Loucy (cell line): ENCODE data around the gene PTPRK.

ENCODE experiments used
- H2AFZ ChIP-seq: fragments of 200-600 bp; sonication (generic); 2 replicates; pipeline ENCODE4 v1.6.0; 2016; ENCODE audit warnings: antibody characterized with exemption, mild to moderate bottlenecking, low read length, moderate library complexity
- H3F3A ChIP-seq: fragments of 200-600 bp; 2 replicates; pipeline ENCODE4 v1.6.0; 2016; ENCODE audit warnings: antibody characterized with exemption, low read depth, mild to moderate bottlenecking
- H3K27me3 ChIP-seq: fragments of 200-600 bp; sonication (generic); 2 replicates; pipeline ENCODE4 v1.6.1; 2014; ENCODE audit warnings: low read length, mild to moderate bottlenecking; ENCODE audit not compliant: insufficient read depth, poor library complexity, severe bottlenecking
- H3K36me3 ChIP-seq: fragments of 200-600 bp; sonication (generic); 2 replicates; pipeline ENCODE4 v1.6.1; 2016; ENCODE audit warnings: low read length; ENCODE audit not compliant: insufficient read depth
- H3K4me1 ChIP-seq: fragments of 200-600 bp; sonication (generic); 2 replicates; pipeline ENCODE4 v1.5.1; 2014; ENCODE audit warnings: low read length, mild to moderate bottlenecking; ENCODE audit not compliant: insufficient read depth, poor library complexity, severe bottlenecking
- H3K4me2 ChIP-seq: fragments of 200-600 bp; sonication (generic); 2 replicates; pipeline ENCODE4 v1.6.0; 2014; ENCODE audit warnings: antibody characterized with exemption, low read length, low read depth, mild to moderate bottlenecking; ENCODE audit not compliant: poor library complexity, severe bottlenecking
- H3K4me3 ChIP-seq: fragments of 200-600 bp; sonication (generic); 2 replicates; pipeline ENCODE4 v1.5.1; 2014; ENCODE audit warnings: low read length, mild to moderate bottlenecking, mixed read lengths; ENCODE audit not compliant: poor library complexity, severe bottlenecking
- H3K79me2 ChIP-seq: fragments of 200-600 bp; sonication (generic); 2 replicates; pipeline ENCODE4 v1.6.1; 2014; ENCODE audit warnings: low read length; ENCODE audit not compliant: insufficient read depth
- H3K9ac ChIP-seq: fragments of 200-600 bp; sonication (generic); 2 replicates; pipeline ENCODE4 v1.6.0; 2014; ENCODE audit warnings: mild to moderate bottlenecking, low read depth, low read length, moderate library complexity; ENCODE audit not compliant: poor library complexity, severe bottlenecking
- H3K9me2 ChIP-seq: fragments of 200-600 bp; sonication (generic); replicated peaks from 2 replicates; pipeline ENCODE4 v1.6.1; 2016; ENCODE audit warnings: low read depth, low read length, mixed read lengths
- H3K9me3 ChIP-seq: fragments of 200-600 bp; sonication (generic); 2 replicates; pipeline ENCODE4 v1.6.1; 2014; ENCODE audit warnings: mild to moderate bottlenecking, antibody characterized with exemption, low read length, low read depth; ENCODE audit not compliant: insufficient read depth
- H4K20me1 ChIP-seq: fragments of 200-600 bp; sonication (generic); 2 replicates; pipeline ENCODE4 v1.6.0; 2014; ENCODE audit warnings: antibody characterized with exemption, low read length, mild to moderate bottlenecking; ENCODE audit not compliant: insufficient read depth, poor library complexity, severe bottlenecking
- CTCF ChIP-seq: fragments of 200-600 bp; sonication (generic); conservative IDR thresholded peaks from 2 replicates; pipeline ENCODE4 v1.5.1; 2014; ENCODE audit warnings: mild to moderate bottlenecking, antibody characterized with exemption, low read length
- EZH2phosphoT487 ChIP-seq: fragments of 200-600 bp; IDR thresholded peaks from 2 replicates; pipeline ENCODE4 v1.6.1; 2018; ENCODE audit warnings: antibody characterized with exemption, mild to moderate bottlenecking, moderate library complexity, borderline replicate concordance

Gene PTPRK

DNA sequence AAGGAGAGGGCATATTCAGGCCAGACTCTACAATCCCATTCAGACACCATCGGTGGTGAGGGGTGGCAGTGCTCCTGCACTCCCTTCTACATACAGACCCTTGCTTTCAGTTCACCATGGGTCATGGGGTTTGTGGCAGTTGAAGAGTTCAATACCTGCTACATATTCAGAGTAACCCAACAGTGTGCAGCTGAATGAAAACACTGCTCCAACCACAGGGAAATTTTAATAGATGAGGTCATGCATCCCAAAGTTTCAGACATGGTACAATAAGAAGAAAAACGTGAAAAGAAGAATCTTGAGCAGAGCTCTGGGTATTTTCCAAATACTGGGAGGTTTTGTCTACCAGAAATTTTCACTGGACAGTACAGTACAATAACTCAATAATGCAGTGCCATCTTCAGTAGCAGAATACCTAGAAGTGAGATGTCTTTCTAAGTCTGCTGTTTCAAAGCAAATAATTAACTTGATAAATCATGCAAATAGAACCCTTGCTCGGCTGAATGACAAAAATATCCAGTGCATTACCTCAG is 162.1 kb downstream of the PTPRK start:
- H3K27me3 ChIP-seq: no peaks in the 10 kb centered on the region
- no peaks in the 10 kb centered on the region for H3K79me2 ChIP-seq
- H4K20me1 ChIP-seq: no peaks in the 10 kb centered on the region
- H3K4me3 ChIP-seq: no peak overlapping the region
- no peak for TF ChIP-seq CTCF
- no peak for TF ChIP-seq EZH2phosphoT487
- H3K9ac ChIP-seq: no peak overlapping the region
- no peaks in the 10 kb centered on the region for H3K4me1 ChIP-seq
- H3K9me2 ChIP-seq: no peaks in the 10 kb centered on the region
- no peaks in the 10 kb centered on the region for H3F3A ChIP-seq
- H2AFZ ChIP-seq: no peak overlapping the region
- no peaks in the 10 kb centered on the region for H3K36me3 ChIP-seq
- H3K9me3 ChIP-seq: no peaks in the 10 kb centered on the region
- no peak overlapping the region for H3K4me2 ChIP-seq

DNA sequence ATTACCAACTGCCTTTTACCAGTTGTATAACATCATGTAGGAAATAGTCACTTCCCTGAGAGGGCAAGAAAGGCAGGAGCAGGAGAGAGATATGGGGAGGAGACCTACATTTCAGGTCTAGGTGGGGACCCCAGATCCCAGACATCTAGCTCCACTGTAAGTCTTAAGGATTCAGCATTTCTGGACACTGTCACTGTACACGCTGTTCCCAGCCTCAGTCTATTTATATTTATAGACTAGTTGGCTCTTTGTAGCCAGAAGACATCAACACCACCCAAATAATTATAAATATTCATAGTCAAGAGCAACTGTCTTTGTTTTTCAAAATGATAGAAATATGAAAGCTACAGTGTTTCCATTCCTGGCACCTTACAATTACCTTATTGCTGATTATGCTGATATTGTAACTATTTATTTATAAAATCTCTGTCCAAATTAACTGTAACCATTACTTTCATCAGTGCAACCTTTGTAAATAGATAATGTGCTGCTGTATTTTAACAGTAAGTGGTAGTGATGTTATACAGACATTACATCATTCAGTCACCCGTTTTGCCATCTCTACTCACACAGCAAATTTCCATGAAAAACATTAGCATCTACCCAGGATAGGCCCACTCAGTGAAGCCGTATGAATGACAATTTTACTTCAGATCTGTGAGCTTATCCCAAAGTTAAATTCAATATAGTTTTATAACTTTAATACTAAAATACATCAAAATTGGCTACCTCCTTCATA is 162.8 kb downstream of the PTPRK start:
- TF ChIP-seq CTCF (no peak), EZH2phosphoT487 (no peak)
- H3K4me2 ChIP-seq: no peak overlapping the region
- H3K9me3 ChIP-seq: no peaks in the 10 kb centered on the region
- H3K27me3 ChIP-seq: no peaks in the 10 kb centered on the region
- no peak overlapping the region for H3K4me3 ChIP-seq
- H3K4me1 ChIP-seq: no peaks in the 10 kb centered on the region
- no peak overlapping the region for H2AFZ ChIP-seq
- no peaks in the 10 kb centered on the region for H3K79me2 ChIP-seq
- no peaks in the 10 kb centered on the region for H4K20me1 ChIP-seq
- no peaks in the 10 kb centered on the region for H3K9me2 ChIP-seq
- H3K9ac ChIP-seq: no peak overlapping the region
- no peaks in the 10 kb centered on the region for H3K36me3 ChIP-seq
- no peaks in the 10 kb centered on the region for H3F3A ChIP-seq

- no peak for TF ChIP-seq EZH2phosphoT487
- TF ChIP-seq CTCF: no peak
- H3K36me3 ChIP-seq: no peaks in the 10 kb centered on the region
- H3K9me3 ChIP-seq: no peaks in the 10 kb centered on the region
- no peak overlapping the region for H3K4me2 ChIP-seq
- no peaks in the 10 kb centered on the region for H3K27me3 ChIP-seq
- no peaks in the 10 kb centered on the region for H3F3A ChIP-seq
- H3K9me2 ChIP-seq: no peaks in the 10 kb centered on the region
- H3K4me3 ChIP-seq: no peak overlapping the region
- H3K79me2 ChIP-seq: no peaks in the 10 kb centered on the region
- no peaks in the 10 kb centered on the region for H4K20me1 ChIP-seq
- no peak overlapping the region for H2AFZ ChIP-seq
- no peaks in the 10 kb centered on the region for H3K4me1 ChIP-seq
- H3K9ac ChIP-seq: no peak overlapping the region
Observed at GRCh38 chr6:128352366-128352765, 168.0 kb downstream of the PTPRK start.
